HG03060 (cell line): Measurements from ENCODE around the gene TRABD.
"Not testable (repeated sequence)": the region's sequence is repeated elsewhere in the genome, so short reads cannot be mapped to it uniquely, and the experiment has no call there.

Source experiments
- ATAC-seq: cut with Tn5 transposase; IDR thresholded peaks from one replicate; pipeline ENCODE4 v1.9.1; 2021; ENCODE audit warnings: low read depth, moderate number of reproducible peaks; ENCODE audit not compliant: unreplicated experiment

Gene TRABD

GRCh38 chr22:50200461-50201190, 14.9 kb downstream of the TRABD start, which contains the start of gene SELENOO:
SELENOO (plus strand) TSS chr22:50201011; CDS start chr22:50201037, 26 bp downstream.
- ATAC-seq: no peak

- no peak for ATAC-seq
Observed at GRCh38 chr22:50201191-50202129, 15.7 kb downstream of the TRABD start.

GRCh38 chr22:50202130-50202666, 16.5 kb downstream of the TRABD start:
- no peak for ATAC-seq

GRCh38 chr22:50203288-50203687, 17.6 kb downstream of the TRABD start:
- ATAC-seq: no peak

GRCh38 chr22:50204571-50204970, 18.9 kb downstream of the TRABD start:
- ATAC-seq: no peak

GRCh38 chr22:50204998-50205397, 19.3 kb downstream of the TRABD start:
- not testable (repeated sequence) for ATAC-seq

- no peak for ATAC-seq
Observed at GRCh38 chr22:50205781-50206569, 20.3 kb downstream of the TRABD start.

- no peak for ATAC-seq
Observed at GRCh38 chr22:50206599-50206998, 20.9 kb downstream of the TRABD start.

- no peak for ATAC-seq
Observed at GRCh38 chr22:50207383-50208140, 21.8 kb downstream of the TRABD start.

GRCh38 chr22:50208430-50208938, 22.8 kb downstream of the TRABD start:
- ATAC-seq: no peak

GRCh38 chr22:50208939-50209892, 23.5 kb downstream of the TRABD start:
- ATAC-seq: no peak

GRCh38 chr22:50209893-50210292, 24.2 kb downstream of the TRABD start:
- no peak for ATAC-seq

- ATAC-seq: no peak
Observed at GRCh38 chr22:50210378-50211139, 24.8 kb downstream of the TRABD start.

GRCh38 chr22:50211147-50211546, 25.4 kb downstream of the TRABD start:
- no peak for ATAC-seq

- no peak for ATAC-seq
Observed at GRCh38 chr22:50213263-50213662, 27.6 kb downstream of the TRABD start.

- no peak for ATAC-seq
Observed at GRCh38 chr22:50215297-50216054, 29.8 kb downstream of the TRABD start.
